Glutamatergic neuron (in vitro differentiated cells): Measurements from ENCODE around the gene TEKTIP1. TPM values are rescaled to one million over a fixed set of nuclear protein-coding genes. Genes with fewer than 3 reads are reported as not detected.
"Not testable (repeated sequence)": the region's sequence is repeated elsewhere in the genome, so short reads cannot be mapped to it uniquely, and the experiment has no call there.

Experiments
- DNase-seq: peaks from one replicate; pipeline ENCODE4 v3.0.0; 2022
- H3K27ac Mint-ChIP-seq: one replicate; pipeline ENCODE4 v1.8.0; 2020; ENCODE audit warnings: mild to moderate bottlenecking, mixed read lengths, inconsistent platforms; ENCODE audit not compliant: unreplicated experiment
- H3K27me3 Mint-ChIP-seq: one replicate; pipeline ENCODE4 v1.8.0; 2020; ENCODE audit warnings: mild to moderate bottlenecking, moderate library complexity, mixed read lengths, inconsistent platforms; ENCODE audit not compliant: unreplicated experiment
- H3K36me3 Mint-ChIP-seq: one replicate; pipeline ENCODE4 v1.8.0; 2020; ENCODE audit warnings: mild to moderate bottlenecking, mixed read lengths, inconsistent platforms; ENCODE audit not compliant: unreplicated experiment
- H3K4me1 Mint-ChIP-seq: one replicate; pipeline ENCODE4 v1.8.0; 2020; ENCODE audit warnings: mild to moderate bottlenecking, low read depth, mixed read lengths, inconsistent platforms; ENCODE audit not compliant: unreplicated experiment
- H3K4me3 Mint-ChIP-seq: one replicate; pipeline ENCODE4 v1.8.0; 2020; ENCODE audit warnings: mild to moderate bottlenecking, mixed read lengths, inconsistent platforms; ENCODE audit not compliant: unreplicated experiment
- H3K9me3 Mint-ChIP-seq: one replicate; pipeline ENCODE4 v1.8.0; 2020; ENCODE audit warnings: mild to moderate bottlenecking, moderate library complexity, mixed read lengths, inconsistent platforms; ENCODE audit not compliant: unreplicated experiment
- CTCF ChIP-seq: fragments of 200-600 bp; sonication (generic); IDR thresholded peaks from one replicate; pipeline ENCODE4 v1.5.0; 2021; ENCODE audit not compliant: partially characterized antibody, unreplicated experiment
- total RNA-seq: library from RNA; stranded (reverse); fragmentation: NEBNext Ultra II Directional; extraction: Animal tissue kit (Norgen Biotek cat#: 25700); gene quantifications from one replicate; pipeline ENCODE4 v1.2.1, GENCODE V29; 2021; ENCODE audit not compliant: unreplicated experiment

The TEKTIP1 gene
- total RNA-seq, 1 donor from 2014 or later, result 2.5 TPM

DNA sequence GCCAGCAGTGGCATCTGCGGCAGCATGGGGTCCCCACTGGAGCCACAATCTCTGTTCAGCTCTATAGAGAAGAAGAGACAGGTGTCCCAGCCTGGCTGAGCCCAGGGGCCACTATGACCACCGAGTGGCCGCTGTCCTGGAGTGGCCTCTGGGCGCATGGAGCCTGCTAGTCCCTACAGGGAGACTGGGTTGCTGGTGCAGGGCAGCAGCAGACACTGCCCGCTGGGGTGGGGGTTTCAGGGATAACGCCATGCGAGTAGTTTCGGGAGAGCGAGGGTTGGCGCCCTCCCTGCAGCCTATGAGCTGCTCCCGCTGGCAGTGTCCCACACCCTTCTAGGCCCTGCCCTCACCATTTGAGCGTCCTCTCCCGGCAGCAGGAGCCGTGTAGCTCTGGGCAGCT is 10.9 kb upstream of the TEKTIP1 start:
- Mint-ChIP-seq H3K4me3 (no peak overlapping the region), H3K27me3 (peaks cover 4% of the 10 kb centered on the region), H3K27ac (no peak overlapping the region), H3K9me3 (peaks cover 6% of the 10 kb centered on the region), H3K4me1 (peaks cover 9% of the 10 kb centered on the region), H3K36me3 (peaks cover 5% of the 10 kb centered on the region)
- TF ChIP-seq CTCF, result no peak
- DNase-seq, result no peak

GRCh38 chr19:3528539-3529211 is 10.3 kb upstream of the TEKTIP1 start:
- H3K27me3 Mint-ChIP-seq, result peaks cover 4% of the 10 kb centered on the region
- no peak overlapping the region for H3K4me3 Mint-ChIP-seq
- peaks cover 5% of the 10 kb centered on the region for H3K36me3 Mint-ChIP-seq
- TF ChIP-seq CTCF, result no peak
- H3K9me3 Mint-ChIP-seq, result peaks cover 6% of the 10 kb centered on the region
- H3K4me1 Mint-ChIP-seq, result peaks cover 9% of the 10 kb centered on the region
- DNase-seq, result no peak
- no peak overlapping the region for H3K27ac Mint-ChIP-seq

DNA sequence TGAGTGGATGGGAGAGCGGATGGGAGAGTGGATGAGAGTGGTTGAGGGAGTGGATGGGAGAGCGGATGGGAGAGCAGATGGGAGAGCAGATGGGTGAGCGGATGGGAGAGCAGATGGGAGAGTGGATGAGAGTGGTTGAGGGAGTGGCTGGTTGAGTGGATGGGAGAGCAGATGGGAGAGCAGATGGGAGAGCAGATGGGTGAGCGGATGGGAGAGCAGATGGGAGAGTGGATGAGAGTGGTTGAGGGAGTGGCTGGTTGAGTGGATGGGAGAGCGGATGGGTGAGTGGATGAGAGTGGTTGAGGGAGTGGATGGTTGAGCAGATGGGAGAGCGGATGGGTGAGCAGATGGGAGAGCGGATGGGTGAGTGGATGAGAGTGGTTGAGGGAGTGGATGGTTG is 9.7 kb upstream of the TEKTIP1 start:
- H3K27me3 Mint-ChIP-seq, H3K4me3 Mint-ChIP-seq, H3K4me1 Mint-ChIP-seq, H3K27ac Mint-ChIP-seq, H3K36me3 Mint-ChIP-seq, H3K9me3 Mint-ChIP-seq: not testable (repeated sequence)
- DNase-seq, result peak; percentile 60

DNA sequence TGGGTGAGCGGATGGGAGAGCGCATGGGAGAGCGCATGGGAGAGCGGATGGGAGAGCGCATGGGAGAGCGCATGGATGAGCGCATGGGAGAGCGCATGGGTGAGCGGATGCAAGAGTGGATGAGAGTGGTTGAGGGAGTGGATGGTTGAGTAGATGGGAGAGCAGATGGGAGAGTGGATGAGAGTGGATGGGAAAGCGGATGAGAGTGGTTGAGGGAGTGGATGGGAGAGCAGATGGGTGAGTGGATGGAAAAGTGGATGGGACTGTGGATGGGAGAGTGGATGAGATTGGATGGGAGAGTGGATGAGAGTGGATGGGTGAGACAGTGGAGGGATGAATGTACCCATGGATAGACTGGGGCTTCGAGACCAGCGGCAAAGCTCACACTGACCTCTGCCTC is 8.6 kb upstream of the TEKTIP1 start:
- peaks cover 9% of the 10 kb centered on the region for H3K36me3 Mint-ChIP-seq
- H3K4me1 Mint-ChIP-seq, result peaks cover 6% of the 10 kb centered on the region
- DNase-seq, result no peak
- TF ChIP-seq CTCF, result no peak
- peaks cover 8% of the 10 kb centered on the region for H3K27me3 Mint-ChIP-seq
- peaks cover 9% of the 10 kb centered on the region for H3K9me3 Mint-ChIP-seq
- H3K27ac Mint-ChIP-seq, result no peak overlapping the region
- H3K4me3 Mint-ChIP-seq, result no peak overlapping the region

GRCh38 chr19:3531716-3532115 is 7.3 kb upstream of the TEKTIP1 start:
- H3K27me3 Mint-ChIP-seq, result peaks cover 8% of the 10 kb centered on the region
- H3K4me3 Mint-ChIP-seq, result no peak overlapping the region
- peaks cover 10% of the 10 kb centered on the region for H3K9me3 Mint-ChIP-seq
- H3K27ac Mint-ChIP-seq, result no peak overlapping the region
- DNase-seq, result no peak
- no peak for TF ChIP-seq CTCF
- H3K36me3 Mint-ChIP-seq, result peaks cover 9% of the 10 kb centered on the region
- H3K4me1 Mint-ChIP-seq, result peaks cover 10% of the 10 kb centered on the region
